K562 (cell line): Measurements from ENCODE around the gene CRYBA1. TPM values are rescaled to one million over a fixed set of nuclear protein-coding genes. Genes with fewer than 3 reads are reported as not detected.

Experiments
- ATAC-seq: fragments of 200-7000 bp; cut with Tn5 transposase; 3 replicates; pipeline ENCODE4 v1.9.1; 2020; ENCODE audit warnings: moderate library complexity
- BruUV-seq: library from RNA; stranded (reverse); fragments of 400-500 nt; replicated peaks from 2 replicates; lab custom pipeline; 2021; lab: Mats Ljungman, UMichigan
- CTCF ChIA-PET: fragments of 300-600 bp; formaldehyde crosslinking; extraction: SDS; loops from one replicate; lab custom pipeline; 2021; ENCODE audit warnings: low intra/inter-chr PET ratio; lab: Yijun Ruan, JAX
- POLR2A ChIA-PET: fragments of 300-600, 350-650 bp; sonication (Branson Sonifier 250); formaldehyde crosslinking; extraction: SDS; loops from one replicate; lab custom pipeline; 2021; ENCODE audit warnings: antibody characterized with exemption, inconsistent platforms; lab: Yijun Ruan, JAX
- DNase-seq, 4 experiments: peaks; one replicate each; pipeline versions ENCODE4 v3.0.0 to v3.0.0-alpha.2; 2011 to 2018; ENCODE audit warnings: low spot score in 3 of 4, mixed read lengths in 3 of 4; ENCODE audit errors: extremely low read depth in 1 of 4
- FAIRE-seq: peaks from 2 replicates; lab custom pipeline; 2011; peaks lifted over from hg19 to GRCh38; lab: Jason Lieb, UNC
- H2AFZ ChIP-seq: 2 replicates; pipeline ENCODE4 v1.6.0; 2011; ENCODE audit warnings: low read depth, low read length, control low read depth, inconsistent platforms
- H3K27ac ChIP-seq: fragments of 200-600 bp; 3 replicates; pipeline ENCODE4 v1.8.0; 2011; ENCODE audit warnings: low read depth, mild to moderate bottlenecking, control low read depth, inconsistent platforms, low read length, moderate library complexity, mixed read lengths; ENCODE audit errors: extremely low read depth
- H3K27me3 ChIP-seq, 2 experiments: fragments of 300-600 bp in 1 of 2; 2 replicates in 1 of 2; 3 replicates in 1 of 2; pipeline versions ENCODE4 v1.6.0 to v1.8.0; 2011; ENCODE audit warnings: inconsistent platforms in 2 of 2, low read length in 2 of 2, mild to moderate bottlenecking in 1 of 2, mixed read lengths in 1 of 2, moderate library complexity in 1 of 2; ENCODE audit not compliant: control insufficient read depth in 2 of 2, insufficient read depth in 2 of 2
- H3K36me3 ChIP-seq: fragments of 300-600 bp; 3 replicates; pipeline ENCODE4 v1.8.0; 2011; ENCODE audit warnings: mild to moderate bottlenecking, low read length, inconsistent platforms; ENCODE audit not compliant: control insufficient read depth, insufficient read depth
- H3K4me1 ChIP-seq, 2 experiments: fragments of 200-600 bp in 1 of 2; replicated peaks in 1 of 2; 2 replicates in 1 of 2; 3 replicates in 1 of 2; pipeline versions ENCODE4 v1.5.1 to v1.8.0; 2011; ENCODE audit warnings: inconsistent platforms in 2 of 2, low read length in 2 of 2, mild to moderate bottlenecking in 1 of 2, mixed read lengths in 1 of 2, moderate library complexity in 1 of 2; ENCODE audit not compliant: control insufficient read depth in 2 of 2, insufficient read depth in 2 of 2
- H3K4me2 ChIP-seq: 2 replicates; pipeline ENCODE4 v1.6.1; 2011; ENCODE audit warnings: low read length, control low read depth, inconsistent platforms, mixed read lengths; ENCODE audit not compliant: insufficient read depth
- H3K4me3 ChIP-seq: fragments of 200-600 bp; sonication (generic), shearing (Covaris generic); 2 replicates; pipeline ENCODE4 v1.5.1; 2016; ENCODE audit warnings: control low read depth, inconsistent platforms
- H3K79me2 ChIP-seq: fragments of 200-600 bp; 3 replicates; pipeline ENCODE4 v1.8.0; 2011; ENCODE audit warnings: low read length, inconsistent platforms; ENCODE audit not compliant: control insufficient read depth, insufficient read depth
- H3K9ac ChIP-seq, 2 experiments: 2 replicates each; pipeline versions ENCODE4 v1.6.0 to v1.6.1; 2011; ENCODE audit warnings: low read depth in 2 of 2, low read length in 2 of 2, control low read depth in 1 of 2, inconsistent platforms in 1 of 2, mild to moderate bottlenecking in 1 of 2, mixed read lengths in 1 of 2; ENCODE audit not compliant: insufficient read depth in 1 of 2
- H3K9me1 ChIP-seq: one replicate; pipeline ENCODE4 v1.6.0; 2011; ENCODE audit warnings: inconsistent platforms, mild to moderate bottlenecking, low read length, moderate library complexity; ENCODE audit not compliant: control insufficient read depth, insufficient read depth
- H3K9me3 ChIP-seq: replicated peaks from 2 replicates; pipeline ENCODE4 v1.5.1; 2011; ENCODE audit warnings: low read depth, low read length, inconsistent platforms; ENCODE audit not compliant: control insufficient read depth, insufficient read depth
- H4K20me1 ChIP-seq: replicated peaks from 2 replicates; pipeline ENCODE4 v1.6.1; 2011; ENCODE audit warnings: low read length, inconsistent platforms, mixed read lengths; ENCODE audit not compliant: control insufficient read depth, insufficient read depth
- DMBX1 ChIP-seq: fragments of 250-450 bp; sonication (Bioruptor Pico); IDR thresholded peaks from 2 replicates; pipeline ENCODE4 v1.8.0; 2022; ENCODE audit warnings: inconsistent platforms, mild to moderate bottlenecking, moderate library complexity, borderline replicate concordance
- E2F3 ChIP-seq: fragments of 250-450 bp; sonication (Bioruptor Pico); IDR thresholded peaks from 2 replicates; pipeline ENCODE4 v1.4.0; 2020; ENCODE audit warnings: mild to moderate bottlenecking
- GTF2A2 ChIP-seq: IDR thresholded peaks from 2 replicates; pipeline ENCODE4 v1.6.1; 2016; ENCODE audit warnings: mild to moderate bottlenecking, missing genetic modification characterization, missing compliant biosample characterization
- IRF2 ChIP-seq: sonication (generic); formaldehyde crosslinking; IDR thresholded peaks from 2 replicates; pipeline ENCODE4 v1.8.1; 2022; ENCODE audit warnings: mild to moderate bottlenecking, missing genetic modification reagents
- JUNB ChIP-seq: fragments of 450-650 bp; formaldehyde crosslinking; conservative IDR thresholded peaks from 2 replicates; pipeline ENCODE4 v1.4.0; 2020; ENCODE audit warnings: mild to moderate bottlenecking
- KLF16 ChIP-seq: IDR thresholded peaks from 2 replicates; pipeline ENCODE4 v1.6.1; 2016; ENCODE audit warnings: antibody characterized with exemption
- NRF1 ChIP-seq, 2 experiments: fragments of 450-650 bp; IDR thresholded peaks in 1 of 2; conservative IDR thresholded peaks in 1 of 2; 2 replicates each; pipeline ENCODE4 v1.6.1; 2014; ENCODE audit warnings: mild to moderate bottlenecking in 2 of 2
- PHF21A ChIP-seq: fragments of 450-650 bp; IDR thresholded peaks from 2 replicates; pipeline ENCODE4 v1.6.1; 2017; ENCODE audit warnings: low read depth, borderline replicate concordance
- RCOR1 ChIP-seq, 2 experiments: IDR thresholded peaks; 2 replicates each; pipeline ENCODE4 v1.6.1; 2012; ENCODE audit warnings: low read depth in 2 of 2, low read length in 2 of 2, borderline replicate concordance in 1 of 2, improper control_type of control experiment in 1 of 2
- STAT5A ChIP-seq: IDR thresholded peaks from 2 replicates; pipeline ENCODE4 v1.6.1; 2012; ENCODE audit warnings: low read length, inconsistent platforms, borderline replicate concordance
- TRIM24 ChIP-seq, 2 experiments: fragments of 450-650 bp; IDR thresholded peaks; 2 replicates each; pipeline ENCODE4 v1.6.1; 2016
- ZEB2 ChIP-seq: fragments of 450-650 bp; IDR thresholded peaks from 2 replicates; pipeline ENCODE4 v1.6.1; 2016
- ZNF165 ChIP-seq: fragments of 250-450 bp; sonication (Bioruptor Pico); IDR thresholded peaks from 2 replicates; pipeline ENCODE4 v1.4.0; 2020; ENCODE audit warnings: borderline replicate concordance
- WGBS: fragments of 100-300 bp; shearing (Covaris generic); methylation state at CpG from one replicate; pipeline ENCODE4 v1.1.6; 2016; ENCODE audit warnings: low coverage, mixed read lengths; ENCODE audit not compliant: insufficient coverage; ENCODE audit errors: missing lambda C conversion rate; 5-methylcytosine and 5-hydroxymethylcytosine counted together
- in situ Hi-C: fragments of 300-500 bp; cut with MboI; formaldehyde crosslinking; loops from 4 replicates; pipeline ENCODE4 v1.15.0; 2018; ENCODE audit warnings: inconsistent platforms, mixed read lengths
- intact Hi-C: fragments of 100-400 bp; cut with micrococcal nuclease; formaldehyde crosslinking; loops from 2 replicates; pipeline ENCODE4 v1.14.2; 2022
- polyA plus RNA-seq, 8 experiments: library from polyadenylated mRNA; depleted of rRNA in 4 of 8; stranded (reverse) in 5 of 8; unstranded in 3 of 8; fragments of >200 nt; fragmentation: Nextera tagmentation in 2 of 8; fragmentation: Illumina TruSeq in 1 of 8; extraction: Ambion mirVana in 2 of 8; extraction: Trizol in 1 of 8; gene quantifications; 2 replicates each; pipeline versions ENCODE4 v1.2.1 to v1.2.3, GENCODE V29; 2011 to 2014; ENCODE audit warnings: inconsistent platforms in 1 of 8, missing spikeins in 1 of 8
- total RNA-seq, 7 experiments: library from RNA; depleted of rRNA in 6 of 7; stranded (reverse); fragments of >200 nt in 6 of 7; fragmentation: Illumina TruSeq in 2 of 7; extraction: Trizol in 2 of 7; gene quantifications; 2 replicates each; pipeline versions ENCODE4 v1.2.1 to v1.2.3, GENCODE V29; 2011 to 2021; ENCODE audit warnings: low replicate concordance in 1 of 7
- TF ChIP-seq, protein P1 (sequence below), 2 experiments: IDR thresholded peaks; 2 replicates each; pipeline ENCODE4 v1.6.1; 2011; ENCODE audit warnings: borderline replicate concordance in 1 of 2, control low read depth in 1 of 2, low read depth in 1 of 2, low read length in 1 of 2, mild to moderate bottlenecking in 1 of 2, mixed read lengths in 1 of 2, moderate library complexity in 1 of 2; ENCODE audit not compliant: insufficient read depth in 1 of 2, insufficient read length in 1 of 2, poor library complexity in 1 of 2, severe bottlenecking in 1 of 2; ENCODE audit errors: extremely low read depth in 1 of 2
- TF ChIP-seq, protein P2 (sequence below), 2 experiments: fragments of 250-450 bp in 1 of 2; fragments of 450-650 bp in 1 of 2; sonication (Bioruptor Pico) in 1 of 2; IDR thresholded peaks; 2 replicates each; pipeline versions ENCODE4 v1.6.1 to v1.8.0; 2016 to 2021; ENCODE audit warnings: mild to moderate bottlenecking in 2 of 2, moderate library complexity in 2 of 2, missing compliant biosample characterization in 1 of 2, missing genetic modification characterization in 1 of 2
- TF ChIP-seq, protein P3 (sequence below): sonication (generic); formaldehyde crosslinking; IDR thresholded peaks from 2 replicates; pipeline ENCODE4 v1.8.1; 2023; ENCODE audit warnings: mild to moderate bottlenecking, missing genetic modification reagents

Gene CRYBA1
- total and polyA plus RNA-seq, 9 of the 15 experiments (the other 6 are each of a cell fraction or from before 2014, with no cell fraction given), result not detected

DNA sequence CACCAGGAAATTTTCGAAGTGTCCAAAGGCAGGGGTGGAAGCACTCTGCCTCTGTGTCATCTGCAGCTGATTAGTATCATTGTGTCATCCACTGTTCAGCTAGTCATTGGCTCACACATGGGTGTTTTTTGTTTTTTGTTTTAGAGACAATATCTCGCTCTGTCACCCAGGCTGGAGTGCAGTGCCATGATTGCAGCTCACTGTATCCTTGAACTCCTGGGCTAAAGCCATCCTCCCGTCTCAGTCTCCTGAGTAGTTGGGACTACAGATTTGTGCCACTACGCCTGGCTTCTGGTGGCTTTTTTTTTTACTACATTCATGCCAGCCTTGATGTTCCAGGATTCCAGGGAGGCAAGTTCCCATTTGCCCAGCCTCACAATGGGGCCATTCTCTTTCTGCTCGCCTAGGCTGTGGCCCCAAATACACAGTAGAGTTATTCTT is 34.0 kb upstream of the CRYBA1 start:
- FAIRE-seq (peak; percentile 65), DNase-seq (no peak), ATAC-seq (peak; percentile 45; the same call in 1 of the 3 replicates)
- Histone ChIP-seq H4K20me1 (no peaks in the 10 kb centered on the region), H3K9me1 (no peaks in the 10 kb centered on the region), H3K4me1 (no peaks in the 10 kb centered on the region; a peak in 1 of 5 replicates), H3K79me2 (no peaks in the 10 kb centered on the region), H3K9me3 (no peaks in the 10 kb centered on the region), H3K4me2 (no peak overlapping the region), H2AFZ (no peak overlapping the region), H3K36me3 (no peaks in the 10 kb centered on the region), H3K4me3 (no peak overlapping the region), H3K9ac (no peak overlapping the region), H3K27me3 (no peaks in the 10 kb centered on the region), H3K27ac (no peak overlapping the region)
- POLR2A ChIA-PET, result no interaction called here
- intact Hi-C loops (no loop called here), in situ Hi-C loops (loop anchor here (5.0 kb wide), 1 partner anchor 65 kb away; no protein-coding TSS in a partner anchor)
- WGBS, result 9% methylated on average over 5 of the region's 5 CpGs
- BruUV-seq, result no TSS peak
- CTCF ChIA-PET, result no interaction called here
- TF ChIP-seq IRF2 (CRISPR knock-in tag) (no peak), JUNB (no peak), E2F3 (CRISPR knock-in tag) (no peak), RCOR1 (IDR thresholded peaks at IDR 0.05; ENCODE audit: borderline replicate concordance in 1 of 2, low read depth in 2 of 2, low read length in 2 of 2) (peak in 1 of 2 experiments; percentile 41; a peak in 1 of 4 replicates), KLF16 (no peak), STAT5A (no peak), TRIM24 (IDR thresholded peaks at IDR 0.05) (no peak), ZNF165 (CRISPR knock-in tag) (no peak), PHF21A (no peak; the same call in 1 of the 2 replicates), GTF2A2 (tag) (no peak), NRF1 (conservative IDR thresholded peaks at IDR 0.05 in 1 of 2, IDR thresholded peaks at IDR 0.05 in 1 of 2) (0 out of 4 replicates have a peak, but pooled peaks of 1 of the 2 experiments have one; percentile 20), DMBX1 (CRISPR knock-in tag) (no peak), ZEB2 (no peak)
- TF ChIP-seq, protein P1, sequence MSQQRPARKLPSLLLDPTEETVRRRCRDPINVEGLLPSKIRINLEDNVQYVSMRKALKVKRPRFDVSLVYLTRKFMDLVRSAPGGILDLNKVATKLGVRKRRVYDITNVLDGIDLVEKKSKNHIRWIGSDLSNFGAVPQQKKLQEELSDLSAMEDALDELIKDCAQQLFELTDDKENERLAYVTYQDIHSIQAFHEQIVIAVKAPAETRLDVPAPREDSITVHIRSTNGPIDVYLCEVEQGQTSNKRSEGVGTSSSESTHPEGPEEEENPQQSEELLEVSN (IDR thresholded peaks at IDR 0.05; ENCODE audit: borderline replicate concordance in 1 of 2, extremely low read depth in 1 of 2, insufficient read depth in 1 of 2, insufficient read length in 1 of 2, low read depth in 1 of 2, low read length in 1 of 2, poor library complexity in 1 of 2, severe bottlenecking in 1 of 2), result no peak
- TF ChIP-seq, protein P2, sequence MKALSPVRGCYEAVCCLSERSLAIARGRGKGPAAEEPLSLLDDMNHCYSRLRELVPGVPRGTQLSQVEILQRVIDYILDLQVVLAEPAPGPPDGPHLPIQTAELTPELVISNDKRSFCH (CRISPR knock-in tag; IDR thresholded peaks at IDR 0.05), result no peak
- TF ChIP-seq, protein P2 (tag; IDR thresholded peaks at IDR 0.05), result no peak
- TF ChIP-seq, protein P3, sequence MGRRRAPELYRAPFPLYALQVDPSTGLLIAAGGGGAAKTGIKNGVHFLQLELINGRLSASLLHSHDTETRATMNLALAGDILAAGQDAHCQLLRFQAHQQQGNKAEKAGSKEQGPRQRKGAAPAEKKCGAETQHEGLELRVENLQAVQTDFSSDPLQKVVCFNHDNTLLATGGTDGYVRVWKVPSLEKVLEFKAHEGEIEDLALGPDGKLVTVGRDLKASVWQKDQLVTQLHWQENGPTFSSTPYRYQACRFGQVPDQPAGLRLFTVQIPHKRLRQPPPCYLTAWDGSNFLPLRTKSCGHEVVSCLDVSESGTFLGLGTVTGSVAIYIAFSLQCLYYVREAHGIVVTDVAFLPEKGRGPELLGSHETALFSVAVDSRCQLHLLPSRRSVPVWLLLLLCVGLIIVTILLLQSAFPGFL, result no peak
